Left hindlimb (tissue), 1 donor: ENCODE data around the gene KLHDC7B.

Experiments
- DNase-seq: peaks from one replicate; pipeline ENCODE4 v3.0.0-alpha.2; 2018

Gene KLHDC7B

DNA sequence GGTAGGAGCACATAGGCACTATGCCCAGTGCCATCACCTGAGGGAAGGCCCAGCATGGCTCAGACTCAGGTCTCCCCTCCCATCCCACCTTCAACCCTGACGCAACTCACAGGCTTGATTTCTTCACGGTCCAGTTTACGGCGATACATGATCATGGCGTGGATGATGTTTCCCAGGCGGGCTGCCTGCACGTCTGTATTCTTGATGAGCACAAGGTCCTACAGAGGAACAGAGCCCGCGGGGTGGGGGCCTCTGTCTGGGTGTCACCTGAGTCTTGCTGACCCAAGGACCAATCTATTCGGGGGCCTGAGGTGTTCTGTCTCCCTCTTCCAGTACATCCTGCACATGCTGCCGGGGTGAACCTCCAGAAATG, 28.7 kb downstream of the KLHDC7B start:
- no peak for DNase-seq

DNA sequence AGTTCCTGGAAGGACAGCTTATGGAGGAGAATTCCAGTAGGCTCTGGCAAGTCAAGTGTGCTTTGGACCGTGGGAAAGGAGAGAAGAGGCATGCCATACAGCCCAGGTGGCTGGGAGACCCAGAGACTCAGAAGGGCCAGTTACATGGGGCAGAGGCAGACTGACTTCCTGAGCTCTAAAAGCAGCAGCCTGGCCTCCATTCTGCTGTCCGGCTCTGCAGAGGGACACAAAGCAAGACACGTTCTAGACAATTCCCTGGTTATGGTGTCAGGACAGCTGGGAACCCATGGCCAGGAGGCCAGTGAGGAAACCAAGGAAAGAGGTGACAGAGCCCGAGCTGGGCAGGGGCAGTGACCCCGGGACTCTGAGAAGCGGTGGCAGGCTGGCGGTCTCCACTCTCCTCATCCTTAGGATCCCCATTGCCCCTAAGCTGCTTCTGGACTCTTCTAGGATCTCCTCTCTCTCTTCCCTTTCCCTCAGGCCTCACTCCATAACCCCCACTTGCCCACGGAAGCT, 29.8 kb downstream of the KLHDC7B start:
- no peak for DNase-seq

DNA sequence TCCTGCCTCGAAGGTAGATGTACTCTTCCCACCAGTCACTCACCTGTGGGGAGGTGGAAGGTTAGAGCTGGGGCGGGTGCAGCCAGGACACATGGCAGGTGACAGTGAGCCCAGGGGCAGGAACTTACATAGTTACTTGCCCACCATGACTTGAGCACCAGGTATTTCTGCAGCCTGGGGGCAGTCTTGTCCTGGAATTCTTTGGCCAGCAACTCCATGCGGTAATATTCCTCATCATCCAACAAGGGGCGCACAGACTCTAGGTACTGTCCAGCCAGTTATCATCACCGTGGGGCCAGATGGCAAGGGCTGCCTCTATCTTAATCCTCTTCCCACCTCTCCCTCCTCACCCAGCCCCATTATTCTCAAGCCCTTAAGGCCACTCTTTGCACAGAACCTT, 30.4 kb downstream of the KLHDC7B start:
- no peak for DNase-seq

DNA sequence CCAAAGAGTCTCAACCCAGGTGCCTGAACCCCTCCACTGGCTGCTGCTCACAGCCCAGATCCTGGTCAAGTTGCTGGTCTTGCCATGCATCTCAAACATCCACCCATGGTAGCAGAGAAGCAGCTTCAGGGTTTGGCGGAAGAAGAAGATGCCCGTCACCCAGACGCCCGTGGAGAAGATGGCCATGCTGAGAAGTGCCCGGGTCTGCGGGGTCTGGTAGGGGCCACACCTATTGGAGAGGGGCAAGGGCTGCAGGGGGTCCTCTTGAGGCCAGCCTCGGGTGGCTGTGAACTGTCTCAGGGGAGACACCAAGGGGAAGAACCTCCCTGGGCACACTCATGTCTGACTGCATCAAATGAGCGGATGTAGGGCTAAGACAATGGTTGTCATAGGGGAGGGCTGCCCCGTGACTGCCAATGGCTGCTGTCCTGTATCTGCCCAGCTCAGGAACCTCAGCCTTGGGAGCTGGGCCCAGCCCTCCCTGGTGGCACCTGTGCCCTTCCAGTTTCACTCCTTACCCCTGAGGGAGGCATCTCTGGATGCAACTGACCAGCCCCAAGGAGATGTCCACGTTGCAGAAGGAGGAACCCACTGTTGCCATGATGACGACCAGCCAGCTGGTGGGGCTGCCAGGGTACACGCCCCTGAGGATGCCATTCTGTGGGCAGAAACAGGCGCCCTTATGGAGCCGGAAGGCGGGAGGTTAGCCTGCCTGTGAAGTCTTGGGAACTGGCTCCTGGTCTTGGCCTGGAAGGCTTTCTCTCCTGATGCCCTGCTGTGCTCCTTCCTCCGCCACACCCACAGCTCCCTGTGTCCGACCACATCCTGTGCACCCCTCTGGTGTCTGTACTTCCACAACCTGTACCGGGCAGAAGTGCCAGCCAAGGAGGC, 31.4 kb downstream of the KLHDC7B start:
- DNase-seq, result no peak

DNA sequence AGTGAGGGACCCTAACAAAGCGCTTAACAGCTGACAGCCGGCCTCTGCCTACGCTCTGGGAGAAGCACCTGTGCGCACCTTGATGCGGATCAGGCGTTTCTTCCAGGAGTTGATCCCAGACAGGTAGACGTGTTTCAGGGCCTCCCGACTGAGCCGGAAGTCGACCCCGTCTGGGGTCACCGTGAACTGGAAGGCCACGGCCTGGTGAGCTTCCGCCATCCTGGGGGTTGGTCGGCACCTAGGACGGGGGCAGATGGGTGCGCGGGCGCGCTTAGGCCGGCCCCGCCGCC, 31.9 kb downstream of the KLHDC7B start:
- no peak for DNase-seq

DNA sequence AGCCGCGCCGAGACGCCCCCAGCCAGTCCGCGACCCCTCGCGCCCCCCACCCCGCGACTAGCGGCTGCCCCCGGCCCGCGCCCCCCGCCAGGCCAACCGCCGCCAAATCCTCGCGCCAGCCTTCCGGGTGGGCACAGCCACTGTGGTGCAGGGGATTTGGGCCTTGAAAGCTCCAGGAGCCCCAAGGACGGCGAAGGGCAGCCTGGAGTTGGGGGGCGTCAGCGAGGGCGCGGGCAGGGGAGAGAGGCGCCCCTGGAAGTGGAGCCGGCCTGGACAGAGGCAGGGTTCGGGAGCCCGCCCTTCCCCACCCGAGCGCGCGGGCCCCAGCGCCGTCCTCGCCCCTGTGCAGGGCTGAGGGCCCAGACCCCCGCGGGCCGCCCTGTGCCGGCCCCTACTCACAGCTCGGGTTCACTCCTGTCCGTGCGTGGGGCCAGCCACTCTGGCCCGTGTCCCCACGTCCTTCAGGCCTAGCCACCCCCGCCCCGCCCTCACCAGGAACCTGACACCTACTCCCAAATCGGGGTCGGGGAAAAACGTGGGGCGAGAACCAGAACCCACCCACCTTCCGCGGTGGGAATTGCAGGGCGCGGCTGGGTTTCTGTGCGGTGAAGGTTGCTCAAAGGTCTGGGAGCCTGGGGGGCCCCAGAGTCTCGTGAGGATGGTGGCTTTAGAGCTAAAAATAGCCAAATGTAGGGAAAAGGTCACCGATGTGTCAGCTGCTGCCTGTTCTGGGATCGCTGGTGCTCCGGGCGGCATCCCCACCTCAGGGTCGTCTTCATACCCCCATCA, 32.5 kb downstream of the KLHDC7B start, which contains the start of gene CPT1B:
Gene CPT1B, minus strand, starts transcription at position 441 of the 789 bp plus-strand sequence. CDS start 512 bp downstream, outside the sequence.
- DNase-seq, result no peak

DNA sequence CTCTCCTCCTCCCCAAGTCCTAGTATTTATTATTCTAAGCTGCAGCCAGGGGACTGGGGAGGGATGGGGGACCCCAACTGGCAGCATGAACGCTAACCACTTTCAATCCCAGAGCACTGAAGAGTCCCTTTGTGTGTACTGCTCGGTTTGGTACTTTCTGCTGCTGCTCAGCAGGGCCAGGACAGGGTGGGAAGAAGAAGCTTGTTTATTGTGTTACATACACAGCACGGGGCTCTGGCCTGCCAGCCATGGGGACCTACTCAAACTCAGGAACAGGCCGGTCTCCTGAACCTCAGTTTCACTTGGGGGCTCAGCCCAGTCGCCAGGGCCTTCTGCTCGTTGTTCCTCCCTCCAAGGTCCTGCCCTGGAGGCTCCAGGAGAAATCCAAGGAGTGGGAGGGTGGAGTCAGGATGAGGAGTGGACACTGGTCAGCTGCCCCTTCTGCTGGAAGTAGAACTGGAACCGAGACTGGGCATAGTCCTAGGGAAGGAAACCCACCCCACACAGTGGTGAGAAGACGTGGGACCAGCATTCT, 33.1 kb downstream of the KLHDC7B start:
- no peak for DNase-seq

DNA sequence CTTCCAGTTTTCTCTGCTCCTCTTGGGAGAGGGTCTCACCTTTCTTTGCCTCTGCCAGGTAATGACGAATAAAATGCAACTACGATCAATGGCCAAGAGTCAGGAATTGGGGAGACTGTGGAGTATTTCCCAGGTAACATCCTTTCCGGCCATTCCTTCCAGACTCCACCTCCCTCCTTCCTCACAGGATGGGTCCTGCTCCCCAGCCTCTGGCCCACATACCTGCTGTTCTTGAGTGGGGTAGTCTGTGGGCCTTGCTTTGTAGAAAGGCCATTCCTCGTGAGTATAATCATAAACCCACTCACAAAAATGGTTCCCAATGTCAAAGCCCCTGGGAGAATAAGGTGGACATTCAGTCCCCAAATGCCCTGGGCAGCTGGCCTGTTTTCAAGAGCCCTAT, 34.1 kb downstream of the KLHDC7B start:
- no peak for DNase-seq

DNA sequence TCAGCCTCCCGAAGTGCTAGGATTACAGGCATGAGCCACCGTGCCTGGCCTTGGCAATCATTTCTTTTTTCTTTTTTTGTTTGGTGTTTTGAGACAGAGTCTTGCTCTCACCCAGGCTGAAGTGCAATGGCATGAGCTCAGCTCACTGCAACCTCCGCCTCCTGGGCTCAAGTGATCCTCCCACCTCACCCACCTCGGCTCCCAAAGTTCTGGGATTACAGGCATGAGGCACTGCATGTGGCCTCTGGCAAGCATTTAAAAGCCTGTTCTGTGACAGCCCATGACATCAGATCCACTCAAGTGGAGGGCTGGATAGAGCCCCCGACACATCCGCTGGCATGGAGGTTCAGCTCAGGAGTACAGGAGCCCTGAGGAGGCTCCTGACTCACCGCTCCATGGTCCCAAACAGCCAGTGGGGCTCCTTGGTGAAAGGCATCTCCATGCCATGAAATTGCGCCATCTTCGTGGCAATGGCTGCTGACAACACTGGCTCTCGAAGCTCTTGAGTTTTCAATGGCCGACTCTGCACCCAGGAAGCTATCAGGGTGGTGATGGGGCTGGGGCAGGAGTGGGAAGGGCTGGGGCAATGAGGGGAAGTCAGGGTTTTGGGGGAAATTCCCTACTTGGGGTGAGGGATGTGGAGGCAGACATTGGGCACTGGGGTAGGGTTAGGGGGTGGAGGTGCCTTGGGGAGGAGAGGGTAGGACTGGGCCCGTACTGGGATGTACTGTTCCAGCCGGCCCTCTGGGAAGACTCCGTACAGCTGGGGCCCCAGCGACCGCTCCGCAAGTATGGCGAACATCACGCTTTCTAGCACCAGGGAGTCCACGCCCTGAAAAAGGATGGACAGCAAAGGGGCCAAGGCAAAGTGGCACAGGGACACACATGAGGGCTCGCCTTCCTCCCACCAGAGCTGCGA, 35.6 kb downstream of the KLHDC7B start:
- DNase-seq, result no peak

DNA sequence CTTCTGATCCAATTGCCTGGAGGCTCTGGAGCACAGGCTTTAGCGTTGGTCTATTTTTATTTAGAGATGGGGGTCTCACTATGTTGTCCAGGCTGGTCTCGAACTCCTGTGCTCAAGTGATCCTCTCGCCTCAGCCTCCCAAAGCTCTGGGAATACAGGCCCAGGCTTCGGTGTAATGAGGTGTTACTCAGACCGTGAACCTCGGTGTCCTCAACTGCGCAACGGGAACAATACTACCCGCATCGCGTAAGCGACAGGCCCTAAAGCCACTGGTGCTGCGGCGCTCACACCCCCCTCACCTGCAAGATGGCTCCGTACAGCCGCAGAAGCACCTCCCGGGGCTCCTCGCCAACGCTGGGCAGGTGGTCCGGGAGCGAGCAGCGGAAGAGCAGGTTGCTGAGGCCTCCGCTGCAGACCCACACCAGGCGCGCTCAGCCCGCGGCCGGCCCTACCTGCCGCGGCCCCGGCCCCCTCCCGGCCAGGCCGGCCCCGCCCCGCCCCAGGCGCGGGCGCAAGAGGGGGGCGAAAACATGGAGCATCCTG, 36.3 kb downstream of the KLHDC7B start:
- no peak for DNase-seq

DNA sequence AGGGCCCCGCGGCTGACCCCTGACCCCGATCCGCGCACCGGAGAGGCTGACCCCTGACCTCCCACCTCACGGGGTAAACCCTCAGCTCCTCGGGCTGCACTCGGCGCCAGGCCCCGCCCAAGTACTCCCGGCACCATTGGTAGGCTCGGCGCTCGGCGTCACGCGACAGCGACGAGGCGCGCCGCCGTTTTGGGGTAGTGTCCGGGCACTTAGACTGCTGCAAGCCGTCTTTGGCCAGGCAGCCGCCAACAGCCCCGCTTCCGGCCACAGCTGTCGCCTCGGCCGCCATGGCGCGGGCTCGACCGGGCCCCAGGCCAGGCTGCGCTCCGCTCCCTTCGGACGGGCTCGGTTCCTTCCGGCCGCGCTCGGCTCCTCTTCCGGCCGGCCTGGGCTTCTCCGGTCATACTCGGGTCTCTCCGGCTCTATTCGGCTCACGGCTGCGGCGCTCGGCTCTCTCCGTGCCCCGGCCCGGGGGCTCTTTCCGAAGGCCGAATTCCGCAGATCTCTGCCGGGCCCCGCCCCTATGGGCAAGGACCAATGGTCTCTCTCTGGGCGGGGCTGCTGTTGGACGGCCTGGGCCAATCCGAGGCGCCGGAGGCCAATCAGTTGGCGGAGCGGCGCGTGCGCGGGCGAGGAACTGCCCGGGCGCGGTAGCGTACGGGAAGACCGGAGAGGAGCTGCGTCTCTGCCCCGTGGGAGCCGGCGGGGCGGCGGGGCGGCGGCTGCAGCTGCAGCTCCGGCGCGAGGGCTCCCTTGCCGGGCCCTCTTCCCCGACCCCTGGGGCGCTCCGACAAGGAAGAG, 37.0 kb downstream of the KLHDC7B start, which contains the start of gene CHKB:
Gene CHKB, minus strand, starts transcription at position 357 of the 801 bp plus-strand sequence. Its CDS starts 68 bp downstream, at position 289.
- DNase-seq, result peak; percentile 99

DNA sequence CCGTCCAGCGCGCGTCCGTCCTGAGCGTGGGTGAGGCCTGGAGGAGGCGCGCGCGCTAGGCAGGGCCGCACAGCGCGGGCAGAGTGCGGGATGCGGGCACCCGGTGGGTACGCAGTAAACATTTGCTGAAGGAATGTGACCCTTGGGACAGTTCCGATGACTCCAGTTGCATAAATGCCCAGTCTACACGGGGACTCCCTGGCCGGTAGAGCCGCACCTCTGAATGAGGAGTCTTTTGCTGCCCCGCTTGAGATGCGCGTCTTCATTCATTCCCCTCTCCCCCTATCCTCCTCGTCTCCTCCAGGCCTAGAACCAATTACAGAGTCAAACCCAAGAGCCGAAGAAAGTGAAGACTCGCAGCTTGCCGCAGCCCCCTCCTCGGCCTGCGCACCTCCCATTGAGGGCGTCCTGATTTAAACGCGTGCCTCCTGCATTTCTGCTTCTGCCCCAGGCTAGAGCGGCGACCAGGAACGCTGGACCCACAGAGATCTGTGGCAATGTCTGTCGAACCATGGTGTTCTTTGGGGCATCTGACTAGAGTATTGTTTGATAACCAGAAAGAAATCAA, 37.7 kb downstream of the KLHDC7B start:
- no peak for DNase-seq

DNA sequence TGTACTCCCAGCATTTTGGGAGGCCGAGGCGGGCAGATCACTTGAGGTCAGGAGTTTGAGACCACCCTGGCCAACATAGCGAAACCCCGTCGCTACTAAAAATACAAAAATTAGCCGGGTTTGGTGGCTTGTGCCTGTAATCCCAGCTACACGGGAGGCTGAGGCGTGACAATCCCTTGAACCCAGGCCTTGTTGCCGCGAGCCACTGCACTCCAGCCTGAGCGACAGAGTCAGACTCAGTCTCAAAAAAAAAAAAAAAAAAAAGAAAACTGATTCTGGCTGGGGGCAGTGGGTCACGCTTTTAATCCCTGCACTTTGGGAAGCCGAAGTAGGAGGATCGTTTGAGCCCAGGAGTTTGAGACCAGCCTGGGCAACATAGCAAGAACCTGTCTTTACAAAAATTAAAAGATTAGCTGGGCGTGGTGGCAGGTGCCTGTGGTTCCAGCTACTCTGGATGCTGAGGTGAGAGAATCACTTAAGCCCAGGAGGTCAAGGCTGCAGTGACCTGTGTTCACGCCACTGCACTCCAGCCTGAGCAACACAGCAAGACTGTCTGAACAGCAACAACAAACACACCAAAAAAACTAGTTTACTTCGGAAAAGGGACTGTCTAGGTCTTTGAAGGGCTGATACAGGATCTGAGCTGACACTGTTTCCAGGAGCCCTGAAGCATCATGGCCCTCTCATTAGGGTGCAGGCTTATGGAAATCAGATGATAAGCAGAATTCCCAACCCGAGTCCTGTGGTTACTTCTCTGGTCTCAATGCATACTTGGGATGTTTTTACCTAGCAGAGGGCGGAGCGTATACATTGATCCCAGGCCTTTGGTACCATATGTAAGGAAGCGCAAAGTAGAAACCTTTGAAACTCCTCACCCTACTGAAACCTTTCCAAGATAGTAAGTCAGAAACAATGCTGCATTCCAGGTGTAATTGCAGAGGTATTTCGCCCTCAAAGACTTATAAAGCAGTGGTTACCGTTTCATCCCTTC, 38.7 kb downstream of the KLHDC7B start:
- DNase-seq, result no peak

DNA sequence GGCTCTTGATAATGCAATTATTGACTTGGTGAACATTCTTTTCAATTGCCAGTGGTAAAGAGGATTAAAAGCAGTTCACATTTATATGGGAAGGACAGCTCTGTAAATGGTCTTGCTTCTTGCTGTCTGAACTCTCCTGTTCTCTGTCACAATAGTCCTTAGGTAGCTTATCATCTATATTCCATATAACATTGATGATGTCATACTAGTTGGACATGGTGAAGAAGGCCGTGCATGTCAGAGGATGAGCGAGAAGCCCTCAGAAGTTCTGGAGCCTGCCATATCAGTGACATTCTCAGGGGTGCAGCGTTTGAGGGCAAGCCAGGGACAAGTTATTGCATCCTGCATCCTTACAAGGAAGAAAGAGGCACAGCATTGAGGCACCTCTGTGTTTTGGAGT, 39.5 kb downstream of the KLHDC7B start:
- no peak for DNase-seq

DNA sequence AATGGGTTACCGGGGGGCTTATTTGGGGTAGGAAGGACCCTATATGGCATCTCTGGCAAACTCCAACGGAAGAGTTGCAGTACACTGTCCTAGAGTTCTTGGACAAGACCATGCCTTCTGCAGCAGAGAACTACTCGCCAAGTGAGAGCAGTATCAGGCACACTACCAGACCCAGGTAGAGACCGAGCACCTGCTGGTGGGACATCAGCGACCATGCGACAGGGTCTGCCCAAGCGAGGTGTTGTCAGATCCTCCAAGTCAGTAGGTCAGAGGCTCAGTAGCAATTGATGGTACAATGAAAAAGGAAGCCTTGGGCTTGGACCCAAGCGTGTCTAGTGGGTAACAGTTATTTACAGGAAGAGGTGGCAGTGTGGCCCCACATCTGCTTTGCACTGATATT, 40.1 kb downstream of the KLHDC7B start:
- DNase-seq, result no peak

DNA sequence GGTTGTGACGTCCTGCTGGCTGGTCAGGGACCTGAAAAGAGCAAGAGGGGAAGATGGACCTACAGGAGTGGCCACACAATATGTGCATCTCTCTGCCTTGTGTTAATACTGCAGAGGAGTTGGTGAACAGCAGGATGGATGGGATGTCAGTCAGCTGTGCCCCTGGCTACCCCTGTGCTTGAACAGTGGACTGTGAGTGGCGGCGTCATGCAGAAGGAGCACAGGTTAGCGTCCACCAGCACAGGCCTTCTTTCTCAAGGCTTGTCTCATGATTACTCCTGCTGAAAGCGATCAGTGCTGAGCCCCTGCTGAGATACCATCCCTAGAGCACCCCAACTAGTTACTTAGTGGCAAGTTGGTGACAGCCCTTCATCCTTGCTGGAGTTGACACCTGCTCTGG, 40.7 kb downstream of the KLHDC7B start:
- no peak for DNase-seq

DNA sequence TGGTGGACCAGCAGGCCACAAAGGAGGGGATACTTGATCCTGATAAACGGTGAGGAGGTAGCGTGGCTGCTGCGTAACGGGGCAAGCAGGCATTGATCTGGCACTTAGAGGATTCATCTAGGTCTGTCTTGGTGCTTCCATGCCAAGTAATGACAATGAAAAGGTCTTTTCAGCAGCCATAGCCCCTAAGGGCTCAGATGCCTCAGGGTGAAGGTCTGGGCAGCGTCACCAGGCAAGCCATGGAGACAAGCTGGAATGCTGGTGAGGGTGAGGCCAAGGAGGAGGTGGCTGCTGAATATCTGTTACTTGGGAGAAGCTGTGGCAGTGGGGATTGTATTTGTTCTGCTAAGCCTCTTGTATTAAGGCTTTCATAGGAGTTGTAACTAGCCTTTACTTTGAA, 41.7 kb downstream of the KLHDC7B start:
- DNase-seq, result no peak

DNA sequence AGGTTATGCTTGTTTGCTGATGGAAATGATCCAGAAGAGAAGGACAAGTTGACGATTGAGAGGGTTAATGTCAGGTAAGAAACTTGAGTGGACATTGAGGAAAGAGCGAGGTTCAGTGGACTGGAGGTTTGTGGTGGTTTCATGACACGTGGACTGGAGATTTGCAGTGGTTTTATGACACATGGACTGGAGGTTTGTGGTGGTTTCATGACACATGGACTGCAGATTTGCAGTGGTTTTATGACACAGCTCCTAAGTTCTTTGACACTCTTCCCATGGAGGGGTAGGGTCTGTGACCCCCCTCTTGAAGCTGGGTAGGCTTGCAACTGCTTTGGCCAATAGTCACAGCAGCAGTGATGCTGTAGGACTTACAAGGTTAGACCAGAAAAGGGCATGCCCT, 49.5 kb downstream of the KLHDC7B start:
- no peak for DNase-seq

DNA sequence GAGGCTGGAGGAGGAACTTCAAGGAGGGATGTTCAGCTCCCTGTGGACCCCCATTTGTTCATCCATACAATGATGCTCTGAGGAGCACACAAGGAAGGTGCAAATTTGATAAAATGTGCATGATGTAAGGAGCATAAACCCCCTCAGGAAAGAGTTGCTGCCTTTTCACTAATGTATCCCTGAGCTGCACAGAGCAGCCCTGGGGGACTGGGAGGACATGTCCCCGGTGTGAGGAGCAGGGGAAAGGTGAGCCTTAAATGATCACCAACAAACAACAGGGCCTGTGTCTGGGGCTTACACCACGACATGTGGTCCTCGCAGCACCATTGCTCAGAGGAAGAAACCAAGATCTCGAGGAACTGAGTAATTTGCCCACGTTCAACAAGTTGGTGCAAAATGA, 51.4 kb downstream of the KLHDC7B start:
- DNase-seq, result no peak
